Measurements from ENCODE around the gene DOC2B.
A peak's percentile ranks its signal among the peaks of the same experiment; 100 is the strongest.

The DOC2B gene

GRCh38 chr17:185445-186138, 4.1 kb upstream of the DOC2B start:
- Histone ChIP-seq H3K9me3 (ENCODE audit: control insufficient read depth, insufficient read depth, low read length) (no peaks in the 10 kb centered on the region), H3K4me1 (ENCODE audit: insufficient read depth, low read length) (peaks cover 6% of the 10 kb centered on the region; the same call in 1 of the 2 replicates), H3K36me3 (ENCODE audit: insufficient read depth, low read length) (no peaks in the 10 kb centered on the region), H3K9ac (ENCODE audit: low read depth, low read length) (no peak overlapping the region)

GRCh38 chr17:183021-183420, 1.6 kb upstream of the DOC2B start:
- H3K9ac ChIP-seq (ENCODE audit: low read depth, low read length), result no peak overlapping the region
- H3K36me3 ChIP-seq (ENCODE audit: insufficient read depth, low read length), result no peaks in the 10 kb centered on the region
- peaks cover 6% of the 10 kb centered on the region; the same call in 1 of the 2 replicates for H3K4me1 ChIP-seq (ENCODE audit: insufficient read depth, low read length)
- H3K9me3 ChIP-seq (ENCODE audit: control insufficient read depth, insufficient read depth, low read length), result no peaks in the 10 kb centered on the region

- Histone ChIP-seq H3K4me1 (ENCODE audit: insufficient read depth, low read length) (peaks cover 6% of the 10 kb centered on the region; the same call in 1 of the 2 replicates), H3K36me3 (ENCODE audit: insufficient read depth, low read length) (no peaks in the 10 kb centered on the region), H3K9me3 (ENCODE audit: control insufficient read depth, insufficient read depth, low read length) (no peaks in the 10 kb centered on the region), H3K9ac (ENCODE audit: low read depth, low read length) (peak overlapping the region; percentile 37)
These were observed 751 bp upstream of the DOC2B start for GRCh38 chr17:182050-182751.

GRCh38 chr17:180381-181244, 837 bp downstream of the DOC2B start:
- Histone ChIP-seq H3K4me1 (ENCODE audit: insufficient read depth, low read length) (peaks cover 6% of the 10 kb centered on the region; the same call in 1 of the 2 replicates), H3K9me3 (ENCODE audit: control insufficient read depth, insufficient read depth, low read length) (no peaks in the 10 kb centered on the region), H3K36me3 (ENCODE audit: insufficient read depth, low read length) (no peaks in the 10 kb centered on the region), H3K9ac (ENCODE audit: low read depth, low read length) (peak overlapping the region; percentile 66)

GRCh38 chr17:179781-180380, 1.6 kb downstream of the DOC2B start:
- peaks cover 6% of the 10 kb centered on the region; the same call in 1 of the 2 replicates for H3K4me1 ChIP-seq (ENCODE audit: insufficient read depth, low read length)
- no peaks in the 10 kb centered on the region for H3K9me3 ChIP-seq (ENCODE audit: control insufficient read depth, insufficient read depth, low read length)
- H3K36me3 ChIP-seq (ENCODE audit: insufficient read depth, low read length), result no peaks in the 10 kb centered on the region
- H3K9ac ChIP-seq (ENCODE audit: low read depth, low read length), result peak overlapping the region; percentile 66; the same call in 1 of the 2 replicates

- Histone ChIP-seq H3K9ac (ENCODE audit: low read depth, low read length) (no peak overlapping the region), H3K4me1 (ENCODE audit: insufficient read depth, low read length) (peaks cover 6% of the 10 kb centered on the region; the same call in 1 of the 2 replicates), H3K9me3 (ENCODE audit: control insufficient read depth, insufficient read depth, low read length) (no peaks in the 10 kb centered on the region), H3K36me3 (ENCODE audit: insufficient read depth, low read length) (no peaks in the 10 kb centered on the region)
These were observed 2.4 kb downstream of the DOC2B start for GRCh38 chr17:179066-179432.

GRCh38 chr17:178292-179065, 3.0 kb downstream of the DOC2B start:
- Histone ChIP-seq H3K9me3 (ENCODE audit: control insufficient read depth, insufficient read depth, low read length) (no peaks in the 10 kb centered on the region), H3K4me1 (ENCODE audit: insufficient read depth, low read length) (peaks cover 6% of the 10 kb centered on the region; the same call in 1 of the 2 replicates), H3K36me3 (ENCODE audit: insufficient read depth, low read length) (no peaks in the 10 kb centered on the region), H3K9ac (ENCODE audit: low read depth, low read length) (no peak overlapping the region)

GRCh38 chr17:177762-178161, 3.7 kb downstream of the DOC2B start:
- Histone ChIP-seq H3K4me1 (ENCODE audit: insufficient read depth, low read length) (peaks cover 4% of the 10 kb centered on the region; the same call in 1 of the 2 replicates), H3K9ac (ENCODE audit: low read depth, low read length) (no peak overlapping the region), H3K36me3 (ENCODE audit: insufficient read depth, low read length) (no peaks in the 10 kb centered on the region), H3K9me3 (ENCODE audit: control insufficient read depth, insufficient read depth, low read length) (no peaks in the 10 kb centered on the region)

- Histone ChIP-seq H3K4me1 (ENCODE audit: insufficient read depth, low read length) (no peaks in the 10 kb centered on the region), H3K36me3 (ENCODE audit: insufficient read depth, low read length) (no peaks in the 10 kb centered on the region), H3K9me3 (ENCODE audit: control insufficient read depth, insufficient read depth, low read length) (no peaks in the 10 kb centered on the region), H3K9ac (ENCODE audit: low read depth, low read length) (no peak overlapping the region)
These were observed 4.3 kb downstream of the DOC2B start for GRCh38 chr17:177155-177554.

- no peaks in the 10 kb centered on the region for H3K4me1 ChIP-seq (ENCODE audit: insufficient read depth, low read length)
- no peak overlapping the region for H3K9ac ChIP-seq (ENCODE audit: low read depth, low read length)
- H3K36me3 ChIP-seq (ENCODE audit: insufficient read depth, low read length), result no peaks in the 10 kb centered on the region
- no peaks in the 10 kb centered on the region for H3K9me3 ChIP-seq (ENCODE audit: control insufficient read depth, insufficient read depth, low read length)
These were observed 8.1 kb downstream of the DOC2B start for GRCh38 chr17:173166-173911.

- no peak overlapping the region for H3K9ac ChIP-seq (ENCODE audit: low read depth, low read length)
These were observed 9.0 kb downstream of the DOC2B start for GRCh38 chr17:172401-172800.

GRCh38 chr17:171871-172270, 9.6 kb downstream of the DOC2B start:
- Histone ChIP-seq H3K36me3 (ENCODE audit: insufficient read depth, low read length) (no peaks in the 10 kb centered on the region), H3K9ac (ENCODE audit: low read depth, low read length) (no peak overlapping the region), H3K4me1 (ENCODE audit: insufficient read depth, low read length) (no peaks in the 10 kb centered on the region), H3K9me3 (ENCODE audit: control insufficient read depth, insufficient read depth, low read length) (no peaks in the 10 kb centered on the region)

More at GRCh38 chr17:172401-172800, 9.0 kb downstream of the DOC2B start:
- no peaks in the 10 kb centered on the region for H3K4me1 ChIP-seq (ENCODE audit: insufficient read depth, low read length)
- no peaks in the 10 kb centered on the region for H3K9me3 ChIP-seq (ENCODE audit: control insufficient read depth, insufficient read depth, low read length)
- no peaks in the 10 kb centered on the region for H3K36me3 ChIP-seq (ENCODE audit: insufficient read depth, low read length)

GRCh38 chr17:170130-170670, 11.2 kb downstream of the DOC2B start:
- no peaks in the 10 kb centered on the region for H3K36me3 ChIP-seq (ENCODE audit: insufficient read depth, low read length)
- no peaks in the 10 kb centered on the region for H3K4me1 ChIP-seq (ENCODE audit: insufficient read depth, low read length)
- no peak overlapping the region for H3K9ac ChIP-seq (ENCODE audit: low read depth, low read length)
- no peaks in the 10 kb centered on the region for H3K9me3 ChIP-seq (ENCODE audit: control insufficient read depth, insufficient read depth, low read length)
